ENCODE data around the gene TMLHE.
"Not testable (repeated sequence)": the region's sequence is repeated elsewhere in the genome, so short reads cannot be mapped to it uniquely, and the experiment has no call there.

TMLHE gene

DNA sequence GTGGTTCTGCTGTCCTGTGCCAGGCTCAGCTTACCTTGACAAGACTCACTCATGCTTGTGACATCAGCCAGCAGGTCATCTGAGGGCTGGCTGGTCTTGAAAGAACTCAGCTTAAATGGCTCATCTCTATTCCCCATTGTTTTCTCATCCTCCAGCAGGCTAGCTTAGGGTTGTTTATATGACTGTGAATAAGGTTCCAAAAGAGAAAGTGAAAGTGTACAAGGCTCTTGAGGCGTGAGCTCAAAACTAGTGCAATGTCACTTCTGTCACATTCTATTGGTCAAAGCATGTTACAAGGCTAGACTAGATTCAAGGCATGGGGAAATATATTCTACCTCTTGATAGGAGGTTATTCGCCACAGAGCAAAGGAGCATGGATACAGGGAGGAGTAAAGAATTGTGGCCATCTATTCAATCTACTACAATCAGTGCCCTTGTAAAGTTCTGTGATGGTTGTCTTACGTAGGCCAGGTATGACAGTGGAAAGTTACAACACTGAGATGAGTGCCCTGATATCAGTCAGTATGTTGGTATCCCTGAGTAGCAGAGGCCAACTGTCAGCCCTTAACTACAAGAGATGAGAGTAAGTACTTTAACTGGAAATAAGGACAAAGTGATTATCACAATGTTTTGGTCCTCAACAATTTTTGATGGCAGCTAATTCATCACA, 19.8 kb upstream of the TMLHE start:
- Mint-ChIP-seq H3K36me3 (ENCODE audit: low read depth) (peaks cover 7% of the 10 kb centered on the region), H3K27me3 (ENCODE audit: low read depth, poor library complexity) (no peaks in the 10 kb centered on the region), H3K4me1 (peaks cover 1% of the 10 kb centered on the region), H3K9me3 (peaks cover 56% of the 10 kb centered on the region), H3K27ac (no peak overlapping the region), H3K4me3 (no peak overlapping the region)
- no peak for DNase-seq
- TF ChIP-seq, protein P1, sequence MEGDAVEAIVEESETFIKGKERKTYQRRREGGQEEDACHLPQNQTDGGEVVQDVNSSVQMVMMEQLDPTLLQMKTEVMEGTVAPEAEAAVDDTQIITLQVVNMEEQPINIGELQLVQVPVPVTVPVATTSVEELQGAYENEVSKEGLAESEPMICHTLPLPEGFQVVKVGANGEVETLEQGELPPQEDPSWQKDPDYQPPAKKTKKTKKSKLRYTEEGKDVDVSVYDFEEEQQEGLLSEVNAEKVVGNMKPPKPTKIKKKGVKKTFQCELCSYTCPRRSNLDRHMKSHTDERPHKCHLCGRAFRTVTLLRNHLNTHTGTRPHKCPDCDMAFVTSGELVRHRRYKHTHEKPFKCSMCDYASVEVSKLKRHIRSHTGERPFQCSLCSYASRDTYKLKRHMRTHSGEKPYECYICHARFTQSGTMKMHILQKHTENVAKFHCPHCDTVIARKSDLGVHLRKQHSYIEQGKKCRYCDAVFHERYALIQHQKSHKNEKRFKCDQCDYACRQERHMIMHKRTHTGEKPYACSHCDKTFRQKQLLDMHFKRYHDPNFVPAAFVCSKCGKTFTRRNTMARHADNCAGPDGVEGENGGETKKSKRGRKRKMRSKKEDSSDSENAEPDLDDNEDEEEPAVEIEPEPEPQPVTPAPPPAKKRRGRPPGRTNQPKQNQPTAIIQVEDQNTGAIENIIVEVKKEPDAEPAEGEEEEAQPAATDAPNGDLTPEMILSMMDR (IDR thresholded peaks at IDR 0.05) = no peak

DNA sequence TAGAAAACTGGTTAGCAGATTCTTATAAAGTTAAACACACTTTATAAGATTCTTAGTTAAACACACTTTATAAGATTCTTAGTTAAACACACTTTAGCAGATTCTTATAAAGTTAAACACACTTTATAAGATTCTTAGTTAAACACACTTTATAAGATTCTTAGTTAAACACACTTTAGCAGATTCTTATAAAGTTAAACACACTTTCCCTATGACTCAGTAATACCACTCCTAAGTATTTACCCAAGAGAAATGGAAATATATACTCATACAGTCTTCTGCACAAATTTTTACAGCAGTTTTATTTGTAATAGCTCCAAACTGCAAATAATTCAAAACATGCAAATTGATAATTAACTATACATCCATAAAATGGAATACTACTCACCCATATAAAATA, 7.4 kb upstream of the TMLHE start:
- H3K4me3 Mint-ChIP-seq; H3K27ac Mint-ChIP-seq; DNase-seq; H3K4me1 Mint-ChIP-seq; H3K27me3 Mint-ChIP-seq (ENCODE audit: low read depth, poor library complexity): not testable (repeated sequence)
- H3K9me3 Mint-ChIP-seq = peaks cover 44% of the 10 kb centered on the region
- peaks cover 13% of the 10 kb centered on the region for H3K36me3 Mint-ChIP-seq (ENCODE audit: low read depth)

DNA sequence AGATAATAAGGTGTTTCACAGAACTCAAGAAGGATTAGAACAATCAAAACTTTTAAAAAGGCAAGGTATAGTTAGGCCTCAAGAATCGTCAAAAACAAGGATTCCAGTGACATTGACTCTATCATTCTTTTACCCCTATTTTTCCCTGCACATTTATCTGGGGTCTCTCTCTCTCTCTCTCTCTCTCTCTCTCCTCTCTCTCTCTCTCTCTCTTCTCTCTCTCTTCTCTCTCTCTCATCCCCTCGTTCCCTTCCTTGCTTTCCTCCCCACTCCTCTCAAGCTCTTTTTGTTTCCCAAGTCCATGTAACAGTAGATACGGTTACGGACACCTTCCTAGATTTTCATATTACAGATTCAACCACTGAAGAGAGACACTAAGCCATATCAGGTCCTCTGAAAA, 3.2 kb upstream of the TMLHE start:
- peaks cover 9% of the 10 kb centered on the region for H3K4me1 Mint-ChIP-seq

DNA sequence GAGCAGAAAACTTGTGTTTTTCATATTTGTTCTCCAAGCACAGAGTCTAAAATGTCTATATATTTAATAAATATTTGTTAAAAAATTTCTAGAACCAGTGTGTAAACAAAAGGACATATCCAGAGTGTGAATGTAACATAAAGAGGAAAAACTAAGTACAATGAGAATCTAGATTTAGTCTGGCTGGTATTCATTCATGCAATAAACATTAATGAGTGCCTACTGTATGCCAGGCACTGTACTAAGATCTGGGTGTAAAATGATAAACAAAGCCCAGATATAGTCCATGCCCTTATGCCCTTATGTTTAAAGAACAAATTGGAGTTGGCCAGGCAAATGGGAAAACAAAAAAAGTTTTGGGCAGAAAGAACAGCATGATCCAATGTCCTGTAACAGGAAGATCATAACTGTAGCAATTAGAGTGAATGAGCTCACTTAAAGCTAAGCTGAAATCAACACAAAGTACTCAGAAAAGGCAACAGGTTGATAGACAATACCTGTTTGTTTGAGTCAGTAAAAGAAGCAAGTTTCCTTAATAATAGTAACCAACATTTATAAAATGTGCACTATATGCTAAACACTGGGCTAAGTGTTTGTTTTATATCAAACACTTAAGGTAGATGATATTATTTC, 1.3 kb upstream of the TMLHE start:
- peaks cover 9% of the 10 kb centered on the region for H3K4me1 Mint-ChIP-seq
- H3K27ac Mint-ChIP-seq = no peak overlapping the region
- H3K4me3 Mint-ChIP-seq = peak overlapping the region; percentile 53
- no peak for DNase-seq
- H3K27me3 Mint-ChIP-seq (ENCODE audit: low read depth, poor library complexity) = peaks cover 3% of the 10 kb centered on the region
- peaks cover 27% of the 10 kb centered on the region for H3K36me3 Mint-ChIP-seq (ENCODE audit: low read depth)
- H3K9me3 Mint-ChIP-seq = peaks cover 55% of the 10 kb centered on the region
- TF ChIP-seq, protein P1 (IDR thresholded peaks at IDR 0.05) = no peak

More for the DNA sequence above, 3.2 kb upstream of the TMLHE start:
- Mint-ChIP-seq H3K9me3 (peaks cover 50% of the 10 kb centered on the region), H3K4me3 (no peak overlapping the region), H3K27ac (no peak overlapping the region), H3K36me3 (ENCODE audit: low read depth) (peaks cover 13% of the 10 kb centered on the region), H3K27me3 (ENCODE audit: low read depth, poor library complexity) (peaks cover 3% of the 10 kb centered on the region)
- no peak for DNase-seq
- TF ChIP-seq, protein P1 (IDR thresholded peaks at IDR 0.05) = no peak

DNA sequence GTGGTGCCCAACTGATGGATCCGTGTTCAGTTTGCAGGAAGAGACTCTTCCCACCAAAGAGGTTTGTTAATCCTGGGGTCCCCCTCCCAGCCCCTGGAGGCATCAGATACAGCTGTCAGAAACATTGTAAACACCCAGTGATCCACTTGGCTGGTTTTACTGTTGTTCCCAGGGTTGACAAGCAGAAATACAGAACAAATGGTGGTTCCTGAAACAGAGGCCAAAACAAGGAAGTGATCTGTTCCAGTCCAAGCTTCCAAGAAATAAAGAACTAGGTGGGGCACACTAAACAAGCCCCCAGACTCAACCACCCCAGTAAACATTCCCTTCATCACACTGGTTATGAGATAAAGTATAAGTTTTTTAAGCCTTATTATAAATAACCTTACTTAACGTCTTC, 1.4 kb downstream of the TMLHE start:
- Mint-ChIP-seq H3K4me1 (peaks cover 9% of the 10 kb centered on the region), H3K9me3 (peaks cover 58% of the 10 kb centered on the region), H3K36me3 (ENCODE audit: low read depth) (peaks cover 41% of the 10 kb centered on the region), H3K27me3 (ENCODE audit: low read depth, poor library complexity) (no peaks in the 10 kb centered on the region), H3K4me3 (peak overlapping the region; percentile 92), H3K27ac (peak overlapping the region; percentile 22)
- DNase-seq = no peak
- TF ChIP-seq, protein P1 (IDR thresholded peaks at IDR 0.05) = no peak

DNA sequence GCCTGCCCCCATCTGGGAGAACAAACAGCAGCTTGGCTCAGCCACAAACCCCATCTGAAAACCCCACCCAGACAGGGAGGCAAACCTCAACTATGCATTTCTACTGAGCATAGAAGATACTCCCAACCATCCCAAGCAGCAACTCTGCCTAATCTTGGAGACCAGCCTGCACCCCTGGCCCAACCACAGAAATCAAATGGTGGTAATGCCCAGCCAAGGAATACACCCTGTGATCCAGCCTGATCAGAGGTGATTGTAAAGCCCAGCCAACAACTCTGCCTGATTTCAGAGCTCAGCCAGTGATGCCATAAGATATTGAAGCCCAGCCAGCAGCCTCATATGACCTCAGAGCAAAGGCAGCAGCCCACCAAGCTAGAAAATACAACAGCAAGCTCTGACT, 19.8 kb downstream of the TMLHE start:
- no peak overlapping the region for H3K4me3 Mint-ChIP-seq
- H3K27me3 Mint-ChIP-seq (ENCODE audit: low read depth, poor library complexity) = no peaks in the 10 kb centered on the region
- no peak overlapping the region for H3K27ac Mint-ChIP-seq
- TF ChIP-seq, protein P1 (IDR thresholded peaks at IDR 0.05) = no peak
- H3K9me3 Mint-ChIP-seq = peaks cover 80% of the 10 kb centered on the region
- no peaks in the 10 kb centered on the region for H3K4me1 Mint-ChIP-seq
- DNase-seq = no peak
- H3K36me3 Mint-ChIP-seq (ENCODE audit: low read depth) = peaks cover 78% of the 10 kb centered on the region

Data from nephron progenitor cell (in vitro differentiated cells).